Left lung (tissue), 10 donors: ENCODE results near the gene AIG1. TPM values are rescaled to one million over a fixed set of nuclear protein-coding genes. Genes with fewer than 3 reads are reported as not detected.

Experiments used
- ATAC-seq: fragments of 200-7000 bp; cut with Tn5 transposase; one replicate; pipeline ENCODE4 v1.9.1; 2020; ENCODE audit warnings: moderate library complexity
- DNase-seq, 4 donors: peaks; one replicate each; pipeline ENCODE4 v3.0.0-alpha.2; 2013 to 2020
- H3K27ac ChIP-seq, 2 donors: fragments of 200-600 bp; sonication (generic) in 1 of 2; one replicate each; pipeline versions ENCODE4 v1.5.0 to v1.8.0; 2020 to 2021
- H3K27me3 ChIP-seq, 2 donors: fragments of 200-600 bp; sonication (generic) in 1 of 2; one replicate each; pipeline versions ENCODE4 v1.5.0 to v1.8.0; 2020 to 2021
- H3K36me3 ChIP-seq, 2 donors: fragments of 200-600 bp; sonication (generic) in 1 of 2; one replicate each; pipeline versions ENCODE4 v1.5.0 to v1.8.0; 2020 to 2021
- H3K4me1 ChIP-seq, 2 donors: fragments of 200-600 bp; one replicate each; pipeline ENCODE4 v1.8.0; 2021
- H3K4me3 ChIP-seq, 2 donors: fragments of 200-600 bp; sonication (generic) in 1 of 2; one replicate each; pipeline versions ENCODE4 v1.5.0 to v1.8.0; 2020 to 2021; ENCODE audit warnings: mild to moderate bottlenecking in 1 of 2
- H3K9me3 ChIP-seq, 2 donors: fragments of 200-600 bp; sonication (generic) in 1 of 2; one replicate each; pipeline versions ENCODE4 v1.5.0 to v1.8.0; 2020 to 2021
- intact Hi-C, 2 donors: fragments of 100-400 bp; cut with DNase I; formaldehyde crosslinking; loops; one replicate each; pipeline versions ENCODE4 v1.11.2 to v1.14.2; 2022
- polyA plus RNA-seq, 6 donors: library from polyadenylated mRNA; unstranded; fragments of 120-200 nt; gene quantifications; one replicate each; pipeline ENCODE4 v1.2.1, GENCODE V29; 2013; ENCODE audit not compliant: insufficient read length in 6 of 6
- total RNA-seq, 2 donors: library from RNA; stranded (reverse); fragmentation: NEBNext Ultra II Directional; extraction: Animal tissue kit (Norgen Biotek cat#: 25700); gene quantifications; one replicate each; pipeline ENCODE4 v1.2.1, GENCODE V29; 2021
- TF ChIP-seq, protein P1 (sequence below), 2 donors: fragments of 200-600 bp; sonication (generic) in 1 of 2; IDR thresholded peaks; one replicate each; pipeline versions ENCODE4 v1.5.0 to v1.8.0; 2021; ENCODE audit warnings: antibody characterized with exemption in 2 of 2
- donor health status: DM: no; HTN: yes; CAD: no.
- donor health status: DM: no; HTN: no; CAD: no.

AIG1 gene
- total and polyA plus RNA-seq, 8 donors = 34.7 to 45.4 (median 36.8) TPM

DNA sequence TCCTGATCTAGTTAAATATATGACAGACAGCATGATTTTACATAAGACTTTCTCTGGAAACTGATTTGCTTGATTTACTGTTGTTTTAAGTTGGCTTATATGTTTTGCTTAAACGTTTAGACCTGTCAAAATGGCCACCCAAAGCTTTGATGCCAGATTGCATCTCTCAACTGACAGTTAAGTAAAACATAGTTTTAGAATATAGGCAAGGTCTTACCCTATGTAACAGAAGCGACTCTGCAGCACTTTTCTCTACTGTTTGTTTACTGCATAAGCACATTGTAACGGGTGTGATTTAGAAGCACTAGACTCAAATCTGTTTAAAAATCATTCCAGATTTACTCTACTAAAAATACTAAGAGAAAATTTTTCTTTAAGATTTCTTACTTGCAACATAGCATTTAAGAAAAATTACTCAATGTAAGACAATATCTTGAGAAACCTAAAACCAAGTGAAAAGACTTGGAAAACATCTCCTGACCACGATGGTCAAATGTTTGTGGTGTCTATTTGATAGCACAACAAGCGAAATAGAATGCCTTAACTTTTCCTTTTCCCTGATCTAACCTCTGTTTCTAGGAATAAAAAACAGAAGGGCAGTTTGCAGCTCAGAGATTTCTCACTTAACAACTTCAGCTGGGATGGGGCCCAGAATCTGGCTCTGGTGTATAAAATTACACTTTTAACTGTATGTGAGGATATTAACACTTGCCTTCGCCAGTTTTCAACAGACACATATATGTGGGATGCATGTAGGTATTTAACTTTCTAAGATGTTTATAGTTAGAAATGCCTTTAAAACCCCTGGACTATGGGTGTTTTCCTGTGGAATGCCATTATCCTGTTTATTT is 47.4 kb downstream of the AIG1 start:
- Histone ChIP-seq H3K4me3 (no peak overlapping the region), H3K27ac (no peak overlapping the region), H3K27me3 (no peaks in the 10 kb centered on the region), H3K36me3 (no peaks in the 10 kb centered on the region), H3K9me3 (no peaks in the 10 kb centered on the region), H3K4me1 (no peaks in the 10 kb centered on the region)
- intact Hi-C loops = no loop called here
- TF ChIP-seq, protein P1, sequence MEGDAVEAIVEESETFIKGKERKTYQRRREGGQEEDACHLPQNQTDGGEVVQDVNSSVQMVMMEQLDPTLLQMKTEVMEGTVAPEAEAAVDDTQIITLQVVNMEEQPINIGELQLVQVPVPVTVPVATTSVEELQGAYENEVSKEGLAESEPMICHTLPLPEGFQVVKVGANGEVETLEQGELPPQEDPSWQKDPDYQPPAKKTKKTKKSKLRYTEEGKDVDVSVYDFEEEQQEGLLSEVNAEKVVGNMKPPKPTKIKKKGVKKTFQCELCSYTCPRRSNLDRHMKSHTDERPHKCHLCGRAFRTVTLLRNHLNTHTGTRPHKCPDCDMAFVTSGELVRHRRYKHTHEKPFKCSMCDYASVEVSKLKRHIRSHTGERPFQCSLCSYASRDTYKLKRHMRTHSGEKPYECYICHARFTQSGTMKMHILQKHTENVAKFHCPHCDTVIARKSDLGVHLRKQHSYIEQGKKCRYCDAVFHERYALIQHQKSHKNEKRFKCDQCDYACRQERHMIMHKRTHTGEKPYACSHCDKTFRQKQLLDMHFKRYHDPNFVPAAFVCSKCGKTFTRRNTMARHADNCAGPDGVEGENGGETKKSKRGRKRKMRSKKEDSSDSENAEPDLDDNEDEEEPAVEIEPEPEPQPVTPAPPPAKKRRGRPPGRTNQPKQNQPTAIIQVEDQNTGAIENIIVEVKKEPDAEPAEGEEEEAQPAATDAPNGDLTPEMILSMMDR (IDR thresholded peaks at IDR 0.05) = no peak
- DNase-seq = peak in 2 of 4 donors; percentile 19 to 33
- ATAC-seq = no peak

DNA sequence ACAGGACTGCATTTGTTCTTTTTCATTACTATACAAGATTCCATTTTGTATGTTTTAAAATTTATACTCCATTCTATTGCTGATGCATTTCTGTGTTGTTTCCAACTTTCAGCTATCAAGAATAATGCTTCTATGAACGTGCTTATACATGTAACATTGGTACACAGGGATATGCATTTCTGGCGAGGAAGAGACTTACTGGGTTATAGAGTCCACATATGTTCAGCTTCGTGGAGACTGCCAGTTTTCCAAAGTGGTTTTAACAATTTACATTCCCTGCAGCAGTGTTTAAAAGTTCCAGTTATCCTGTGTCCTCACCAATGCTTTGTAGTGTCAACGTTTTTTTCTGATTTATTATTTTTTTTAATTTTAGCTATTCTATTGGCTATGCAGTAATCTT is 48.5 kb downstream of the AIG1 start:
- H3K9me3 ChIP-seq = no peaks in the 10 kb centered on the region
- no peak for ATAC-seq
- H3K27ac ChIP-seq = no peak overlapping the region
- no peaks in the 10 kb centered on the region for H3K27me3 ChIP-seq
- no peak for DNase-seq
- intact Hi-C loops = no loop called here
- H3K36me3 ChIP-seq = no peaks in the 10 kb centered on the region
- TF ChIP-seq, protein P1 (IDR thresholded peaks at IDR 0.05) = no peak
- no peaks in the 10 kb centered on the region for H3K4me1 ChIP-seq
- H3K4me3 ChIP-seq = no peak overlapping the region

DNA sequence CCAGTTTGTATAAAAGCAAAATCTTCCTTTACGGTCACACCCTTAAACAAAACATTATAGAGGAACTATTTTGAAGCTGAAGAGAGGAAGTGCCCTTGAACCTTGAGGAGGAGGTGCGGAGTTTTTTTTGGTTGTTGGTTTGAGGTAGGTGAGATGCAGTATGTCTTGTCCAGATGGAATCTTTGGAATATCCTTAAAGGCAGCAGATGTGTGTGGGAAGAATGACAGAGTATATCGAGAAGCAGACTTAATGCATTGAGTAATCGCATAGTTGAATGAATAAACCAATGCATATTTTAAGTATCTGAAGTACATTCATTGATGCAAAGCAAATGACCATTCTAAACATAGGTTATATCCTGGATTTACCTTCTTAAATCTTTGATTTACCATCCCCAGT is 49.9 kb downstream of the AIG1 start:
- ATAC-seq (no peak), DNase-seq (no peak)
- TF ChIP-seq, protein P1 (IDR thresholded peaks at IDR 0.05) = no peak
- Histone ChIP-seq H3K9me3 (no peaks in the 10 kb centered on the region), H3K4me3 (no peak overlapping the region), H3K4me1 (no peaks in the 10 kb centered on the region), H3K27me3 (no peaks in the 10 kb centered on the region), H3K27ac (no peak overlapping the region), H3K36me3 (no peaks in the 10 kb centered on the region)
- intact Hi-C loops = no loop called here

DNA sequence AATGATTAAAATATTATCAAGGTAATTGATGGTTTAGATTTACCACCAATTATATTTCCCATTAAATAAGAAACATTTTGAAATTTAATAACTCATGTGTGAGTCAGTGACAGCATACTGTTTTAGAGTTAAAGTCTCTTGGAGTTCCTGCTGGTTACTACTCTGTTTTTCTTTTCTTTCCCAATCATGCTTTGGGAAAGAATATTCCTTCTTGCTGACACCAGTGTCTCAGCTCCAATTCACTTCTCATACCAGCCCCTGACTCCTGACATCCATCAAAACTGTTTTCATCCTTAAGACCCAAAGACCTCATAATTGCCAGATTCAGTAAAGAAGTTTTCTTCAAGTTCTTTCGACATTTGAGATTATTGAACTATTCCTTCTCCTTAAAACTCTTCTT is 50.3 kb downstream of the AIG1 start:
- Histone ChIP-seq H3K36me3 (no peaks in the 10 kb centered on the region), H3K4me1 (no peaks in the 10 kb centered on the region), H3K9me3 (no peaks in the 10 kb centered on the region), H3K27me3 (no peaks in the 10 kb centered on the region), H3K4me3 (no peak overlapping the region), H3K27ac (no peak overlapping the region)
- ATAC-seq (no peak), DNase-seq (no peak)
- intact Hi-C loops = no loop called here
- TF ChIP-seq, protein P1 (IDR thresholded peaks at IDR 0.05) = no peak

DNA sequence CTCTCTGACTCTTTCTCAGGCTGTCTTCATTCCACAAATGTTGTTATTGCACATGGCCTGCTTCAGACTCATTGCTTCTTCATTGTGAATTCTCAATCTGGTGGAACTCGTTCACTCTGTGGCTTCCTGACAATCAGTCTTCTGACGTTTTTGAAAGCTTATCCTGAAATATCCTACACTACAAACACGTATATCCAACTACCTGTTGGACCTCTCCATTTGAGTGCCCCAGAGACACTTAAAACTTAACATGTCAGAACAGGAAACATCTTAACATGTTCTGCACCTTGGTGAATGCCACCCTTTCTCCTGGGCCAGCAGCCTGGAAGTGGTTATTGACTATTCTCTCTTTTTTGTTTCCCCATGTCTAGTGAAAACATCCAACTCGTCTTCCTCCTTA is 50.8 kb downstream of the AIG1 start:
- ATAC-seq = no peak
- TF ChIP-seq, protein P1 (IDR thresholded peaks at IDR 0.05) = no peak
- intact Hi-C loops = no loop called here
- H3K4me3 ChIP-seq = no peak overlapping the region
- no peaks in the 10 kb centered on the region for H3K9me3 ChIP-seq
- no peaks in the 10 kb centered on the region for H3K36me3 ChIP-seq
- no peak for DNase-seq
- no peaks in the 10 kb centered on the region for H3K4me1 ChIP-seq
- H3K27ac ChIP-seq = no peak overlapping the region
- H3K27me3 ChIP-seq = no peaks in the 10 kb centered on the region
